ENCODE measurements around the gene ZER1.

ZER1 gene

DNA sequence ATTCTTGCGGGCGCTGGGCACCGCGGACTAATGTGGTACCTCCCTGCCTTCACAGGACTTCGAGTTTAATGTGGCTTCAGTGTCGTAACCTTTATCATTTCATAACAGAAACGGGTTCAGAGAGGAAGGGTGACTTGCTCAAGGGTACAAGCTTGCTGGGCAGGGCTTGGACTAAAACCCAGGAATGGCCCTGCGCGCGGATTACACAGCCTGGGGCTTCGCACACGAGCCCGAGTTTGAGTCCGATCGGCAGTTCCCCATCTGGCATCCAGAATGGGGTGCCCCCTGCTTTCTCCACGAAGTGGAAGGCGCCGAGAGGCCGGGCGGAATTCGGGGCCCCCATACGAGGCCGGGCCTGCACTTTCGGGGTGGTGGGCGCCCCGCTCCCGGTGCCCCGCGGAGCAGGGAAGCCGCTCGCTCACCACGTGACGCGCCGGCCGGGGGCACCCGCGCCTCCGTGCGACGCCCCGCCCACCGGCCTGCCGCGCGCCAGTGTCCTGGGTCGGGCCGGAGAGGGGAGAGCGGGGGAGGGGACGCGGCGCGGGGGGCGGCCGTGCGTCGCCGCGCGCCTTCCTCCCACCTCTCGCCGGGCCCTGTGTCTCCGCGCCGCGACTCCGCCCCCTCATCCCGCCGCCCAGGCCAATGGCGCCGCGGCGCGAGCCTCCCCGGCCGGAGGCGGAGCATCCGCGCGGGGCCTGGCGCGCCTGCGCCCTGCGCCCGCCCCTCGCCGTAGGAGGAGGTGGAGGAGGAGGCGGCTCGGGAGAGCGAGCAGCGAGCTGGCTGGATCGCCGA lies 83.0 kb downstream of the ZER1 start, which contains the start of gene SET:
TSS of gene SET (plus strand) at position 722 of the 792 bp plus-strand sequence. CDS start 361 bp downstream, outside the sequence.
- peak; percentile 95 for DNase-seq (ENCODE audit: low spot score)
- Histone ChIP-seq H2BK15ac (ENCODE audit: low read length) (no peak within 1 kb of the TSS), H3K27me3 (ENCODE audit: control insufficient read depth in 3 of 3, insufficient read depth in 3 of 3, low read depth in 1 of 3, low read length in 3 of 3) (no peaks in the 10 kb centered on the region), H3K14ac (ENCODE audit: low read length) (peak within 1 kb of the TSS; percentile 90), H2BK120ac (ENCODE audit: low read depth, low read length) (peak within 1 kb of the TSS; percentile 72), H2AFZ (ENCODE audit: low read length) (peak within 1 kb of the TSS; percentile 89), H2AK5ac (ENCODE audit: low read depth, low read length) (peak within 1 kb of the TSS; percentile 98), H3K27ac (replicated peaks; ENCODE audit: low read length) (peak within 1 kb of the TSS; percentile 91), H3K9me3 (replicated peaks in 1 of 2; ENCODE audit: control insufficient read depth in 2 of 2, insufficient read depth in 1 of 2, low read depth in 1 of 2, low read length in 2 of 2) (no peaks in the 10 kb centered on the region), H3K4me3 (ENCODE audit: low read length in 2 of 2) (peak within 1 kb of the TSS; percentile 89 to 99), H3K4ac (ENCODE audit: low read length) (no peak within 1 kb of the TSS), H3K9ac (ENCODE audit: low read depth, low read length, poor library complexity) (peak within 1 kb of the TSS; percentile 94), H3K36me3 (replicated peaks in 1 of 2; ENCODE audit: control insufficient read depth in 2 of 2, insufficient read depth in 2 of 2, low read length in 2 of 2) (peaks cover 11 to 36% of the 10 kb centered on the region in 2 donors), H3K18ac (ENCODE audit: low read length) (peak within 1 kb of the TSS; percentile 95), H3K79me1 (ENCODE audit: low read depth, low read length) (peaks cover 2% of the 10 kb centered on the region), H3K4me2 (ENCODE audit: insufficient read depth, low read length, poor library complexity, severe bottlenecking) (peak within 1 kb of the TSS; percentile 71), H2BK12ac (ENCODE audit: low read length) (no peak within 1 kb of the TSS), H3K4me1 (ENCODE audit: control insufficient read depth in 2 of 2, insufficient read depth in 1 of 2, low read depth in 1 of 2, low read length in 2 of 2) (peaks cover 15 to 29% of the 10 kb centered on the region in 2 donors), H4K91ac (ENCODE audit: low read depth, low read length, poor library complexity) (no peak within 1 kb of the TSS), H2BK5ac (ENCODE audit: low read length) (peak within 1 kb of the TSS; percentile 69), H3K23ac (ENCODE audit: low read depth, low read length, poor library complexity) (peak within 1 kb of the TSS; percentile 98), H4K8ac (ENCODE audit: low read depth, low read length) (peak within 1 kb of the TSS; percentile 17)
- WGBS, 2 donors (ENCODE audit: extremely low coverage in 2 of 2, insufficient read length in 2 of 2, insufficient replicate concordance in 1 of 2) = no CpG with 5 or more reads among the region's 93 CpGs

- no peak overlapping the region for H2BK5ac ChIP-seq (ENCODE audit: low read length)
- no peak overlapping the region for H2BK15ac ChIP-seq (ENCODE audit: low read length)
- H3K9me3 ChIP-seq (replicated peaks in 1 of 2; ENCODE audit: control insufficient read depth in 2 of 2, insufficient read depth in 1 of 2, low read depth in 1 of 2, low read length in 2 of 2) = no peaks in the 10 kb centered on the region
- H3K4me2 ChIP-seq (ENCODE audit: insufficient read depth, low read length, poor library complexity, severe bottlenecking) = no peak overlapping the region
- no peak overlapping the region for H3K9ac ChIP-seq (ENCODE audit: low read depth, low read length, poor library complexity)
- H3K14ac ChIP-seq (ENCODE audit: low read length) = no peak overlapping the region
- H2AFZ ChIP-seq (ENCODE audit: low read length) = no peak overlapping the region
- H3K27me3 ChIP-seq (ENCODE audit: control insufficient read depth in 3 of 3, insufficient read depth in 3 of 3, low read depth in 1 of 3, low read length in 3 of 3) = no peaks in the 10 kb centered on the region
- H4K8ac ChIP-seq (ENCODE audit: low read depth, low read length) = no peak overlapping the region
- no peak overlapping the region for H4K91ac ChIP-seq (ENCODE audit: low read depth, low read length, poor library complexity)
- H2BK12ac ChIP-seq (ENCODE audit: low read length) = no peak overlapping the region
- no peak overlapping the region for H3K4me3 ChIP-seq (ENCODE audit: low read length in 2 of 2)
- WGBS, 2 donors (ENCODE audit: extremely low coverage in 2 of 2, insufficient read length in 2 of 2, insufficient replicate concordance in 1 of 2) = no CpG with 5 or more reads among the region's 4 CpGs
- H3K27ac ChIP-seq (replicated peaks; ENCODE audit: low read length) = no peak overlapping the region
- H2BK120ac ChIP-seq (ENCODE audit: low read depth, low read length) = no peak overlapping the region
- peaks cover 2% of the 10 kb centered on the region for H3K79me1 ChIP-seq (ENCODE audit: low read depth, low read length)
- peaks cover 6 to 24% of the 10 kb centered on the region in 2 donors for H3K36me3 ChIP-seq (replicated peaks in 1 of 2; ENCODE audit: control insufficient read depth in 2 of 2, insufficient read depth in 2 of 2, low read length in 2 of 2)
- peaks cover 15 to 32% of the 10 kb centered on the region in 2 donors for H3K4me1 ChIP-seq (ENCODE audit: control insufficient read depth in 2 of 2, insufficient read depth in 1 of 2, low read depth in 1 of 2, low read length in 2 of 2)
- no peak for DNase-seq (ENCODE audit: low spot score)
- no peak overlapping the region for H3K23ac ChIP-seq (ENCODE audit: low read depth, low read length, poor library complexity)
- H3K4ac ChIP-seq (ENCODE audit: low read length) = no peak overlapping the region
- no peak overlapping the region for H3K18ac ChIP-seq (ENCODE audit: low read length)
- no peak overlapping the region for H2AK5ac ChIP-seq (ENCODE audit: low read depth, low read length)
These were observed 84.3 kb downstream of the ZER1 start for GRCh38 chr9:128687453-128687852.

DNA sequence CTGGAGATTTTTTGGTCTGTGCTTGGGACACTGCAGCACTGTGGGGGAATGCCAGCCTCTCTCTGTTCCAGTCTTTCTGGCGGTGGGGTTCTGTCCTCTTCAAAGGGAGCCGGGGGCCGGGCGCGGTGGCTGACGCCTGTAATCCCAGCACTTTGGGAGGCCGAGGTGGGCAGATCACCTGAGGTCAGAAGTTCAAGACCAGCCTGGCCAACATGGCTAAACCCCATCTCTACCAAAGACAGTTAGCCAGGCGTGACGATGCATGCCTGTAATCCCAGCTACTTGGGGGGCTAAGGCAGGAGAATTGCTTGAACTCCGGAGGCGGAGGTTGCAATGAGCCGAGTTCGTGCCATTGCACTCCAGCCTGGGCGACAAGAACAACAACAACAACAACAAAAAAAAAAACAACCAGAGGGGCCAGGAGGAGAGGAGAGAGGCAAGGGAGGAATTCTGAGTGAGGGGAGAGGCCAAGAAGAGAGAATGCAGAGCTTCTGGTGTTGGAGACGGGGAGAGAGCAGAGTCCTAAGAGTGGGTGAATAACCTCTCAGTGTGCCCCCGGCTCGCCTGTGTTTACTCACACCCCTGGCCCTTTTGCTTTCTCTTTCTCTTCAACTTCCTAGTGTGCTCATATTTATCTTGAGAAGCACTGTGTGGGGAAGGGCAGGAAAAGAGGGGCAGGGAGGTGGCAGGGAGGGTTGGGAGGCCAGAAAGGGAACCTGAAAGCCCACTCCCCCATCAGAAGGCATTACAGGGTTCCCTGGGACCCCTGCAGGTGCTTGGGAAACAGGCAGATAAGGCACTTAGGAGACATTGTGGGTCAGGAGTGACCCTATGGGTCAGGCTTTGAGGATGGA lies 85.9 kb downstream of the ZER1 start:
- Histone ChIP-seq H2BK120ac (ENCODE audit: low read depth, low read length) (no peak overlapping the region), H2AFZ (ENCODE audit: low read length) (no peak overlapping the region), H3K18ac (ENCODE audit: low read length) (no peak overlapping the region), H3K9ac (ENCODE audit: low read depth, low read length, poor library complexity) (no peak overlapping the region), H2BK5ac (ENCODE audit: low read length) (no peak overlapping the region), H3K14ac (ENCODE audit: low read length) (no peak overlapping the region), H3K23ac (ENCODE audit: low read depth, low read length, poor library complexity) (no peak overlapping the region), H3K36me3 (replicated peaks in 1 of 2; ENCODE audit: control insufficient read depth in 2 of 2, insufficient read depth in 2 of 2, low read length in 2 of 2) (peaks cover 0 to 8% of the 10 kb centered on the region in 2 donors), H3K4me1 (ENCODE audit: control insufficient read depth in 2 of 2, insufficient read depth in 1 of 2, low read depth in 1 of 2, low read length in 2 of 2) (peaks cover 15 to 24% of the 10 kb centered on the region in 2 donors), H3K4me3 (ENCODE audit: low read length in 2 of 2) (peak overlapping the region in 1 of 2 donors; percentile 65), H3K79me1 (ENCODE audit: low read depth, low read length) (peaks cover 2% of the 10 kb centered on the region), H4K8ac (ENCODE audit: low read depth, low read length) (no peak overlapping the region), H3K4me2 (ENCODE audit: insufficient read depth, low read length, poor library complexity, severe bottlenecking) (no peak overlapping the region), H3K9me3 (replicated peaks in 1 of 2; ENCODE audit: control insufficient read depth in 2 of 2, insufficient read depth in 1 of 2, low read depth in 1 of 2, low read length in 2 of 2) (no peaks in the 10 kb centered on the region), H2BK15ac (ENCODE audit: low read length) (peak overlapping the region; percentile 63), H4K91ac (ENCODE audit: low read depth, low read length, poor library complexity) (no peak overlapping the region), H3K27me3 (ENCODE audit: control insufficient read depth in 3 of 3, insufficient read depth in 3 of 3, low read depth in 1 of 3, low read length in 3 of 3) (no peaks in the 10 kb centered on the region), H2BK12ac (ENCODE audit: low read length) (no peak overlapping the region), H3K4ac (ENCODE audit: low read length) (no peak overlapping the region), H2AK5ac (ENCODE audit: low read depth, low read length) (peak overlapping the region; percentile 93), H3K27ac (replicated peaks; ENCODE audit: low read length) (no peak overlapping the region)
- no peak for DNase-seq (ENCODE audit: low spot score)
- WGBS, 2 donors (ENCODE audit: extremely low coverage in 2 of 2, insufficient read length in 2 of 2, insufficient replicate concordance in 1 of 2) = no CpG with 5 or more reads among the region's 17 CpGs

All from neuronal stem cell (in vitro differentiated cells).